Measurements from ENCODE around the gene THAP4. TPM values are rescaled to one million over a fixed set of nuclear protein-coding genes. Genes with fewer than 3 reads are reported as not detected.

The THAP4 gene
- total RNA-seq, 1 experiment from 2014 or later = 94.8 TPM

DNA sequence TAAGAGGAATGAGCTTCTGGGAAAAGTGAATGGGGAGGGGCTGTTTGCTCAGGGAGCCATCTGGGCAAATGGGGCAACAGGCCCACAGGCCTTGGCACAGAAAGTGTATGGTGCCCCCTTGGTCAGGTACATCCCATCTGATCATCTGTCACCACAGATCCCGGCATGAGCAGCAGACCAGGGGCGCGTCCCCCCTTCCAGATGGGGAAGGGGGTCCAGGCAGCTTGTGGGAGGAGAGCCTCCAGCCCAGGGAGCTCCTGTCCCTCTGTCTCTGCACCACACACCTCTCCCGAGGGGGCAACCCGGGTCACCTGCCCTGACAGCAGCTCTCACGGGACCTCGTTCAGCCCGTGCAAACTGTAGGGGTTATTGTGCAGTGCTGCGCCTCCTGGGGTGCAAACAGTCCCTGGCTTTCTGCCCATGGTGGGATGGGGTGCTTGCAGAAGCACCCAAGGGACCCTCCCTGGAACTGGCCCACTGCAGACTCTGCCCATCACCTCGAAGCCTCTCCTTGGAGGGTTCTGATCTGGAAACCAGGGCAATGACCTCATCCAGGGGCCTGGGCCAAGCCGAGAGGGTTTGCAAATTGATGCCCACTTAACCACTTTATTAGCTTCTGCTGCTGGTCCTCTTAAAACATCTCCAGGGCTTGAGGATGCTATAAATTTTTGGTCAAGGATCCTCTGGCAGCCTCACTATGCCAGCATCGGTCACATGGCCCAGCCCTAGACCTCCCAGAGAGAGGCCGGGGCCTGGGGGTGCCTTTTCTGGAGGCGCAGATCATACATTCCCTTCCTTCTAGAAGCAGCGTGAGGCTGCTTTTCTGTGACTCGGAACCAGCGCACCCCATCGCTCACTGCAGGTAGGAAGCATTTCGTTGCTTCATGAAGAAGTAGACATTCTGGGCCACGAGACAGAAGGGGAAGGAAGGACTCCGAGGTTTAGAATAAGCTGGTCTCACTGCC, 86.1 kb downstream of the THAP4 start:
- no peak overlapping the region for H3K4me2 ChIP-seq
- no peak for TF ChIP-seq EZH2 (IDR thresholded peaks at IDR 0.05; ENCODE audit: low read depth)
- TF ChIP-seq, protein P1, sequence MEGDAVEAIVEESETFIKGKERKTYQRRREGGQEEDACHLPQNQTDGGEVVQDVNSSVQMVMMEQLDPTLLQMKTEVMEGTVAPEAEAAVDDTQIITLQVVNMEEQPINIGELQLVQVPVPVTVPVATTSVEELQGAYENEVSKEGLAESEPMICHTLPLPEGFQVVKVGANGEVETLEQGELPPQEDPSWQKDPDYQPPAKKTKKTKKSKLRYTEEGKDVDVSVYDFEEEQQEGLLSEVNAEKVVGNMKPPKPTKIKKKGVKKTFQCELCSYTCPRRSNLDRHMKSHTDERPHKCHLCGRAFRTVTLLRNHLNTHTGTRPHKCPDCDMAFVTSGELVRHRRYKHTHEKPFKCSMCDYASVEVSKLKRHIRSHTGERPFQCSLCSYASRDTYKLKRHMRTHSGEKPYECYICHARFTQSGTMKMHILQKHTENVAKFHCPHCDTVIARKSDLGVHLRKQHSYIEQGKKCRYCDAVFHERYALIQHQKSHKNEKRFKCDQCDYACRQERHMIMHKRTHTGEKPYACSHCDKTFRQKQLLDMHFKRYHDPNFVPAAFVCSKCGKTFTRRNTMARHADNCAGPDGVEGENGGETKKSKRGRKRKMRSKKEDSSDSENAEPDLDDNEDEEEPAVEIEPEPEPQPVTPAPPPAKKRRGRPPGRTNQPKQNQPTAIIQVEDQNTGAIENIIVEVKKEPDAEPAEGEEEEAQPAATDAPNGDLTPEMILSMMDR (conservative IDR thresholded peaks at IDR 0.05) = no peak
- no peaks in the 10 kb centered on the region for H3K36me3 ChIP-seq (ENCODE audit: low read depth)
- peaks cover 22% of the 10 kb centered on the region for H3K4me1 ChIP-seq (replicated peaks; ENCODE audit: insufficient read depth)
- POLR2A ChIA-PET (ENCODE audit: unreplicated experiment) = interaction anchor here (0.7 kb wide), 1 partner anchor 42 kb away, joined by 4 read pairs; no protein-coding TSS in a partner anchor
- no peaks in the 10 kb centered on the region for H3K79me2 ChIP-seq (ENCODE audit: low read depth)
- H3K4me3 ChIP-seq = no peak overlapping the region
- H3K27me3 ChIP-seq (ENCODE audit: insufficient read depth, low read depth) = no peaks in the 10 kb centered on the region; the same call in 1 of the 2 replicates
- no peak overlapping the region for H3K27ac ChIP-seq
- H3K9me3 ChIP-seq (ENCODE audit: insufficient read depth, low read depth) = no peaks in the 10 kb centered on the region
- DNase-seq = no peak
- H2AFZ ChIP-seq = no peak overlapping the region
- H3F3A ChIP-seq (ENCODE audit: insufficient read depth, low read depth) = peaks cover 15% of the 10 kb centered on the region
- no TSS peak for BruUV-seq (replicated peaks)
- no peaks in the 10 kb centered on the region for H4K20me1 ChIP-seq (ENCODE audit: insufficient read depth)
- CTCF ChIA-PET = interaction anchor here (0.6 to 1.4 kb wide), 3 partner anchors 13 to 1124 kb away, joined by 3 to 12 read pairs (median 4); no protein-coding TSS in a partner anchor
- intact Hi-C loops (cut with micrococcal nuclease; ENCODE audit: unreplicated experiment) = no loop called here
- H3K9me2 ChIP-seq (ENCODE audit: insufficient read depth) = no peaks in the 10 kb centered on the region

DNA sequence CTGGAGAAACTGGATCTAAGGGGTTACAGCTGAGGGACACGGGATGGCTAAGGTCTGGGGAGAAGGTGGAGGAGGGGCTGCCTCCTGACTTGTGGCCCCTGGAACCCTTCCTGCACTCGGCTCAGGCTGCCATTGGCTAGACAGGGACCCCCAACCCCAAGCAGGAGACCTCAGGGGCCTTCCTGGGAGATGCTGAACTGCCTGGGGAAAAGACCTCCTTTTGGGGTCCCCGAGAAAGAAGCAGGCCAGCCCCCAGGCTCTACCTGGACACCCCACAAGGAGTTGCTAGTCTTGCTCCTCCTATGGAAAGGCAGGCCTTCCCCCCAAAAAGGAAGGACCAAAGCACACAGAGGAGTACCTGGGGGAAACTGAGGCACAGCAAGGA, 88.5 kb downstream of the THAP4 start:
- Histone ChIP-seq H3K79me2 (ENCODE audit: low read depth) (no peaks in the 10 kb centered on the region), H3K4me3 (no peak overlapping the region), H3K27ac (no peak overlapping the region), H3K4me1 (replicated peaks; ENCODE audit: insufficient read depth) (peaks cover 16% of the 10 kb centered on the region), H3K9me3 (ENCODE audit: insufficient read depth, low read depth) (no peaks in the 10 kb centered on the region), H3K4me2 (peak overlapping the region; percentile 74), H2AFZ (no peak overlapping the region), H4K20me1 (ENCODE audit: insufficient read depth) (no peaks in the 10 kb centered on the region), H3F3A (ENCODE audit: insufficient read depth, low read depth) (peaks cover 26% of the 10 kb centered on the region), H3K36me3 (ENCODE audit: low read depth) (no peaks in the 10 kb centered on the region), H3K9me2 (ENCODE audit: insufficient read depth) (no peaks in the 10 kb centered on the region), H3K27me3 (ENCODE audit: insufficient read depth, low read depth) (no peaks in the 10 kb centered on the region; the same call in 1 of the 2 replicates)
- intact Hi-C loops (cut with micrococcal nuclease; ENCODE audit: unreplicated experiment) = loop anchor here (2.0 to 10.0 kb wide), 3 partner anchors 50 to 191 kb away; partner anchors contain the start of genes FARP2 and ING5
- TF ChIP-seq, protein P1 (conservative IDR thresholded peaks at IDR 0.05) = no peak
- TF ChIP-seq EZH2 (IDR thresholded peaks at IDR 0.05; ENCODE audit: low read depth) = no peak
- BruUV-seq (replicated peaks) = no TSS peak
- CTCF ChIA-PET = no interaction called here
- POLR2A ChIA-PET (ENCODE audit: unreplicated experiment) = no interaction called here
- no peak for DNase-seq

DNA sequence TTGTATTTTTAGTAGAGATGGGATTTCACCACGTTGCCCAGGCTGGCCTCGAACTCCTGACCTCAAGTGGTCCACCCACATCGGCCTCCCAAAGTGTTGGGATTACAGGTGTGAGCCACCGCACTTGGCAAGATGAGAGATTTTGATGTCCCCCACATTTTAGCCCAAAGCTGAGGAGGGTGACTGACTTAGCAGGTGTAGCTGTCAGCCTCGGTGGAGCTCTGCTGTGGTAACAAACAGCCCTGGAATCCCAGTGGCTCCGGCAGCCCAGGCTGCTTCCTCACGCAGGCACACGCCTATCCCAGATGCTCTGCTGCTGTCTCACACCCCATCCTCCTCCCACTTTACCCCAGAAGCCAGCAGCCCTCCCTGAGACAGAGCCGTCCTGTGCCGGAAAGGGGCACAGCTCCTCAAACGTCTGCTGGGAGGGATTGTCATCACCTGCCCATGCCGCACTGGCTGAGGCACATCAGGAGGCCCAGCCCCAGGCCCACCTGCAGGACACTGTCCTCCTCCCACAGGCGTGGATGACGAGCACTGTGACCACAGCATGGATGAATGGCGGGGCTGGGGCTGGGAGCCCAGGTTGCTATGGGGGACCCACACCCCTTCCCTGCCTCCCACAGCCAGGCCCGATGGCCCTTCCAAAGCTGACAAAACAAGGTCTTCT, 89.0 kb downstream of the THAP4 start:
- POLR2A ChIA-PET (ENCODE audit: unreplicated experiment) = no interaction called here
- Histone ChIP-seq H3K9me3 (ENCODE audit: insufficient read depth, low read depth) (no peaks in the 10 kb centered on the region), H3F3A (ENCODE audit: insufficient read depth, low read depth) (peaks cover 26% of the 10 kb centered on the region), H3K9me2 (ENCODE audit: insufficient read depth) (no peaks in the 10 kb centered on the region), H3K4me3 (no peak overlapping the region), H3K27me3 (ENCODE audit: insufficient read depth, low read depth) (no peaks in the 10 kb centered on the region; the same call in 1 of the 2 replicates), H3K36me3 (ENCODE audit: low read depth) (no peaks in the 10 kb centered on the region), H4K20me1 (ENCODE audit: insufficient read depth) (no peaks in the 10 kb centered on the region), H3K27ac (no peak overlapping the region), H3K4me2 (no peak overlapping the region), H3K79me2 (ENCODE audit: low read depth) (no peaks in the 10 kb centered on the region), H3K4me1 (replicated peaks; ENCODE audit: insufficient read depth) (peaks cover 16% of the 10 kb centered on the region), H2AFZ (no peak overlapping the region)
- intact Hi-C loops (cut with micrococcal nuclease; ENCODE audit: unreplicated experiment) = loop anchor here (2.0 to 10.0 kb wide), 3 partner anchors 51 to 191 kb away; partner anchors contain the start of genes FARP2 and ING5
- no peak for DNase-seq
- TF ChIP-seq, protein P1 (conservative IDR thresholded peaks at IDR 0.05) = no peak
- TF ChIP-seq EZH2 (IDR thresholded peaks at IDR 0.05; ENCODE audit: low read depth) = no peak
- no TSS peak for BruUV-seq (replicated peaks)
- CTCF ChIA-PET = interaction anchor here (0.6 to 0.7 kb wide), 3 partner anchors 30 to 724 kb away, joined by 3 to 14 read pairs (median 4); partner anchors contain the start of gene FARP2

Measured in PC-9 (cell line).